Ovary (tissue), 9 donors: ENCODE measurements around the gene ARHGEF6. TPM values are rescaled to one million over a fixed set of nuclear protein-coding genes. Genes with fewer than 3 reads are reported as not detected.

ENCODE experiments used
- DNase-seq, 5 donors: peaks; one replicate each; pipeline ENCODE4 v3.0.0-alpha.2; 2019 to 2020
- H3K27ac ChIP-seq, 2 donors: fragments of 200-600 bp; one replicate each; pipeline versions ENCODE4 v1.5.1 to v1.8.0; 2019 to 2022
- H3K27me3 ChIP-seq: fragments of 200-600 bp; one replicate; pipeline ENCODE4 v1.8.0; 2022
- H3K36me3 ChIP-seq: fragments of 200-600 bp; sonication (generic); one replicate; pipeline ENCODE4 v1.5.1; 2019
- H3K4me1 ChIP-seq: one replicate; pipeline ENCODE4 v1.8.1; 2013; ENCODE audit warnings: mild to moderate bottlenecking, moderate library complexity; ENCODE audit not compliant: insufficient read depth
- H3K4me3 ChIP-seq: fragments of 200-600 bp; sonication (generic); one replicate; pipeline ENCODE4 v1.5.1; 2017
- H3K9me3 ChIP-seq, 2 donors: fragments of 200-600 bp in 1 of 2; sonication (generic) in 1 of 2; one replicate each; pipeline versions ENCODE4 v1.5.1 to v1.8.1; 2013 to 2019; ENCODE audit warnings: mild to moderate bottlenecking in 1 of 2, moderate library complexity in 1 of 2
- CTCF ChIP-seq, 3 donors: fragments of 450-650 bp in 2 of 3; fragments of 200-600 bp in 1 of 3; IDR thresholded peaks; one replicate each; pipeline versions ENCODE4 v1.5.1 to v1.8.0; 2016 to 2022; ENCODE audit warnings: antibody characterized with exemption in 3 of 3, mild to moderate bottlenecking in 1 of 3
- EP300 ChIP-seq: sonication (generic); formaldehyde crosslinking; IDR thresholded peaks from one replicate; pipeline ENCODE4 v1.6.1; 2017; ENCODE audit warnings: antibody characterized with exemption
- POLR2A ChIP-seq: fragments of 450-650 bp; IDR thresholded peaks from one replicate; pipeline ENCODE4 v1.6.1; 2017; ENCODE audit warnings: antibody characterized with exemption, mild to moderate bottlenecking, moderate library complexity
- WGBS, 3 donors: extraction: QIAGEN DNeasy Blood & Tissue Kit in 1 of 3; methylation state at CpG; one replicate each; pipeline versions ENCODE4 v1.1.5 to v1.1.7; 2013 to 2017; 5-methylcytosine and 5-hydroxymethylcytosine counted together
- intact Hi-C, 4 donors: fragments of 100-400 bp; cut with DNase I; formaldehyde crosslinking; loops; one replicate each; pipeline versions ENCODE4 v1.11.0 to v1.15.1; 2022 to 2023
- polyA plus RNA-seq, 2 donors: library from polyadenylated mRNA; stranded (reverse); fragments of 200-250 nt in 1 of 2; fragments of 350-450 nt in 1 of 2; fragmentation: Illumina TruSeq in 1 of 2; extraction: RNeasy Lipid Tissue Mini Kit (QIAGEN cat#74804) in 1 of 2; gene quantifications; one replicate each; pipeline ENCODE4 v1.2.3, GENCODE V29; 2013 to 2014
- total RNA-seq, 7 donors: library from RNA; depleted of rRNA in 2 of 7; stranded (reverse); fragments of >200 nt in 2 of 7; fragmentation: NEBNext Ultra II Directional in 3 of 7; extraction: Animal tissue kit (Norgen Biotek cat#: 25700) in 3 of 7; gene quantifications; one replicate each; pipeline versions ENCODE4 v1.1.0 to v1.2.4, GENCODE V29; 2016 to 2023
- donor health status: DM: no; HTN: no; CAD: no; lungs with moderate emphysema.
- donor health status: DM: no; HTN: no; CAD: no.
- donor health status: Bipolar disorder and iron deficiency.
- donor health status: DM: yes; HTN: yes; CAD: no.
- donor health status: DM: no; HTN: no; CAD: no.
- donor health status: DM: yes; HTN: yes; CAD: no.

The ARHGEF6 gene
- total and polyA plus RNA-seq, 9 donors: 9.5 to 37.9 (median 20.8) TPM

- 69 to 80% (median 72%) methylated on average over 4 of the region's 4 CpGs for WGBS, 3 donors
- H3K27ac ChIP-seq: no peak overlapping the region
- no peaks in the 10 kb centered on the region for H3K9me3 ChIP-seq
- H3K4me3 ChIP-seq: no peak overlapping the region
- TF ChIP-seq CTCF (IDR thresholded peaks at IDR 0.05) (no peak), EP300 (no peak), POLR2A (no peak)
- intact Hi-C loops: no loop called here
- no peaks in the 10 kb centered on the region for H3K4me1 ChIP-seq
- no peaks in the 10 kb centered on the region for H3K36me3 ChIP-seq
- no peaks in the 10 kb centered on the region for H3K27me3 ChIP-seq
- DNase-seq: no peak
Measured at GRCh38 chrX:136627409-136627808, 153.3 kb downstream of the ARHGEF6 start.

GRCh38 chrX:136626891-136627290, 153.8 kb downstream of the ARHGEF6 start:
- H3K4me3 ChIP-seq: no peak overlapping the region

GRCh38 chrX:136626237-136626636, 154.5 kb downstream of the ARHGEF6 start:
- Histone ChIP-seq H3K4me3 (no peak overlapping the region), H3K9me3 (no peaks in the 10 kb centered on the region), H3K27me3 (no peaks in the 10 kb centered on the region), H3K27ac (no peak overlapping the region), H3K4me1 (no peaks in the 10 kb centered on the region), H3K36me3 (no peaks in the 10 kb centered on the region)
- no peak for DNase-seq
- intact Hi-C loops: no loop called here
- WGBS, 3 donors: 43 to 52% (median 45%) methylated on average over 2 of the region's 2 CpGs
- no peak for TF ChIP-seq POLR2A
- no peak for TF ChIP-seq EP300
- no peak for TF ChIP-seq CTCF (IDR thresholded peaks at IDR 0.05)

More at GRCh38 chrX:136626891-136627290, 153.8 kb downstream of the ARHGEF6 start:
- WGBS, 3 donors: 53 to 73% (median 55%) methylated on average over 1 of the region's 1 CpG
- Histone ChIP-seq H3K4me1 (no peaks in the 10 kb centered on the region), H3K9me3 (no peaks in the 10 kb centered on the region), H3K27me3 (no peaks in the 10 kb centered on the region), H3K36me3 (no peaks in the 10 kb centered on the region), H3K27ac (no peak overlapping the region)
- TF ChIP-seq POLR2A: no peak
- TF ChIP-seq EP300: no peak
- no peak for TF ChIP-seq CTCF (IDR thresholded peaks at IDR 0.05)
- intact Hi-C loops: no loop called here
- DNase-seq: no peak

GRCh38 chrX:136625246-136625645, 155.5 kb downstream of the ARHGEF6 start:
- 69 to 76% (median 75%) methylated on average over 2 of the region's 2 CpGs for WGBS, 3 donors
- no peak overlapping the region for H3K4me3 ChIP-seq
- no peak for TF ChIP-seq EP300
- TF ChIP-seq POLR2A: no peak
- TF ChIP-seq CTCF (IDR thresholded peaks at IDR 0.05): no peak
- H3K9me3 ChIP-seq: no peaks in the 10 kb centered on the region
- DNase-seq: no peak
- H3K27me3 ChIP-seq: no peaks in the 10 kb centered on the region
- H3K4me1 ChIP-seq: no peaks in the 10 kb centered on the region
- no peaks in the 10 kb centered on the region for H3K36me3 ChIP-seq
- intact Hi-C loops: no loop called here
- no peak overlapping the region for H3K27ac ChIP-seq

- WGBS, 3 donors: 66 to 87% (median 73%) methylated on average over 1 of the region's 1 CpG
- H3K4me3 ChIP-seq: no peak overlapping the region
- H3K36me3 ChIP-seq: no peaks in the 10 kb centered on the region
- no peaks in the 10 kb centered on the region for H3K9me3 ChIP-seq
- TF ChIP-seq POLR2A: no peak
- no peak for TF ChIP-seq CTCF (IDR thresholded peaks at IDR 0.05)
- TF ChIP-seq EP300: no peak
- no peaks in the 10 kb centered on the region for H3K27me3 ChIP-seq
- H3K27ac ChIP-seq: no peak overlapping the region
- no peaks in the 10 kb centered on the region for H3K4me1 ChIP-seq
- intact Hi-C loops: no loop called here
- no peak for DNase-seq
Measured at GRCh38 chrX:136623396-136623795, 157.3 kb downstream of the ARHGEF6 start.
